ENCODE measurements around the gene NALCN. TPM values are rescaled to one million over a fixed set of nuclear protein-coding genes. Genes with fewer than 3 reads are reported as not detected.
A peak's percentile ranks its signal among the peaks of the same experiment; 100 is the strongest.
"Not testable (repeated sequence)": the region's sequence is repeated elsewhere in the genome, so short reads cannot be mapped to it uniquely, and the experiment has no call there.

NALCN gene
- total RNA-seq, 3 donors from 2014 or later = 0.80 to 12.1 (median 1.6) TPM

- Histone ChIP-seq H3K27ac (no peak overlapping the region), H3K4me1 (no peaks in the 10 kb centered on the region), H3K4me3 (no peak overlapping the region), H3K36me3 (no peaks in the 10 kb centered on the region), H3K27me3 (no peaks in the 10 kb centered on the region), H3K9me3 (no peaks in the 10 kb centered on the region)
- intact Hi-C loops (cut with DNase I; ENCODE audit: low total_unique reads) = no loop called here
- TF ChIP-seq CTCF (IDR thresholded peaks at IDR 0.05) (no peak), POLR2AphosphoS5 (IDR thresholded peaks at IDR 0.05) (no peak), POLR2A (IDR thresholded peaks at IDR 0.05) (no peak)
- DNase-seq (ENCODE audit: low spot score in 2 of 2) = no peak
Measured at GRCh38 chr13:101323601-101324000, 92.7 kb downstream of the NALCN start.

DNA sequence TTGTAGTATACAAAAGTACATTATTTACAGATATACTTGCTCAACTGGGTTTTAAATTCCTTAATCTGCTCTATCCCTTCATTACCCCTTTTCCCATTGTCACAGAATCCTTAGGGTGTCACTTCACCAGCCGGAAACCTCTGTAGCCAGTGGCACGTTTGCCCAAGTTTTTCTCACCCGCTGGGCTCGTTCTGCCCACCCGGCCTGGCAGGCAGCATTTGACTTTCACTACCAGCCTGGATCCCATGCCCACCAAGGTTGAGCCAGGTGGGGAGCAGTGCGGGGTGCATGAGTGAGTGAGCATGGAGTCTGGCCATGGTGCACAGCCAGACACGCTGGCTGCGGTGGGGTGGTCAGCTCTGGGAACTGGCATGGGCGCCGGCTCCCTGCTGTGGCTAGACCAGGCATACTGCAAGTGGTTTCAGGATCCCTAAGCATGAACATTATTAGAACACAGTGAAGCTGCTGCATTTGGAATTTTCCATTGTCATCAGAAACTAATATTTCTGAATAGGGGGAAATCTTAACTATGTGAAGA is 98.3 kb downstream of the NALCN start:
- intact Hi-C loops (cut with DNase I; ENCODE audit: low total_unique reads) = no loop called here
- no peak for DNase-seq (ENCODE audit: low spot score in 2 of 2)
- H3K4me1 ChIP-seq = no peaks in the 10 kb centered on the region
- no peak for TF ChIP-seq CTCF (IDR thresholded peaks at IDR 0.05)
- TF ChIP-seq POLR2AphosphoS5 (IDR thresholded peaks at IDR 0.05) = no peak
- TF ChIP-seq POLR2A (IDR thresholded peaks at IDR 0.05) = no peak
- H3K36me3 ChIP-seq = no peaks in the 10 kb centered on the region
- no peaks in the 10 kb centered on the region for H3K9me3 ChIP-seq
- no peak overlapping the region for H3K4me3 ChIP-seq
- H3K27ac ChIP-seq = no peak overlapping the region
- H3K27me3 ChIP-seq = no peaks in the 10 kb centered on the region

DNA sequence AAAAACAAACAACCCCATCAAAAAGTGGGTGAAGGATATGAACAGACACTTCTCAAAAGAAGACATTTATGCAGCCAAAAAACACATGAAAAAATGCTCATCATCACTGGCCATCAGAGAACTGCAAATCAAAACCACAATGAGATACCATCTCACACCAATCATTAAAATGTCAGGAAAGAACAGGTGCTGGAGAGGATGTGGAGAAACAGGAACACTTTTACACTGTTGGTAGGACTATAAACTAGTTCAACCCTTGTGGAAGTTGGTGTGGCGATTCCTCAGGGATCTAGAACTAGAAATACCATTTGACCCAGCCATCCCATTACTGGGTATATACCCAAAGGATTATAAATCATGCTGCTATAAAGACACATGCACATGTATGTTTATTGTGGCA is 102.8 kb downstream of the NALCN start:
- intact Hi-C loops (cut with DNase I; ENCODE audit: low total_unique reads); H3K27ac ChIP-seq; H3K4me1 ChIP-seq; H3K36me3 ChIP-seq; DNase-seq (ENCODE audit: low spot score in 2 of 2); H3K9me3 ChIP-seq; H3K27me3 ChIP-seq; H3K4me3 ChIP-seq: not testable (repeated sequence)

- no peaks in the 10 kb centered on the region for H3K36me3 ChIP-seq
- H3K9me3 ChIP-seq = no peaks in the 10 kb centered on the region
- H3K27me3 ChIP-seq = no peaks in the 10 kb centered on the region
- intact Hi-C loops (cut with DNase I; ENCODE audit: low total_unique reads) = no loop called here
- TF ChIP-seq POLR2A (IDR thresholded peaks at IDR 0.05) (no peak), POLR2AphosphoS5 (IDR thresholded peaks at IDR 0.05) (no peak), CTCF (IDR thresholded peaks at IDR 0.05) (no peak)
- no peak for DNase-seq (ENCODE audit: low spot score in 2 of 2)
- H3K27ac ChIP-seq = no peak overlapping the region
- H3K4me1 ChIP-seq = no peaks in the 10 kb centered on the region
- no peak overlapping the region for H3K4me3 ChIP-seq
Measured at GRCh38 chr13:101309014-101309619, 107.2 kb downstream of the NALCN start.

DNA sequence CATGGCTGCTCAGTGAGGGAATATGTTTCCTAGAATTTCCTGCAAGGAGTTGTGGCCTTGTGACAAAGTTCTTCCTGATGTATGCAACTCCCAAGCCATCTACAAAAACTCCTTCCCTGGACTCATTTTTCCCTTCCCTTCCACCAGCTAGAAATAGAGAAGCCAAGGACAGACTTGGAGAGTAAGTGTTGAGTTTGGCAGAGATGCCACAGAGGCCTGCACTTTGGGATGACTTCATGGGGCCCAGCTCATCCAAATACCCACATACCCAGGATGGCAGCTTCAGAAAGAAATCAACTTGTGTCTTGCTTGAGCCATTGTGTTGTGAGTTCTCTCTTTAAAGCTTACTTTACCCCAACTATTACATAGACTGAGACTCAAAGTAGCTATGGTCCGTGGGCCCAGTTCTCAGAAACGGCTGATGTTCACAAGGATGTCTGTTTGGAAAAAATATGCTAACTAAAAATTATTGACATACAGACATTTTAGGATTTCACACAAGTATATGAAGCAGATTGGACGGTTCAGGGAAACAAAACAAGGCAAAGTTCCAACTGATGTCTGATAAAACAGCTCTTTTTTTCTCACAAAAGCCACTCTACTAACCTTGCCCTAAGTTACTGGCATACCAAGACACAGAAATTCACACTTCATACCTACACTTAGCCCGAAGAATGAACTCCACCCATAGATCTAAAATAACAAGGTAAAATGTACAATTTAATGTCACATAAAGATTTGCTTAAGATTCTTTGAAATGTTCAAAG is 107.9 kb downstream of the NALCN start:
- Histone ChIP-seq H3K36me3 (no peaks in the 10 kb centered on the region), H3K27ac (peak overlapping the region in 1 of 2 donors; percentile 1), H3K4me3 (no peak overlapping the region), H3K9me3 (no peaks in the 10 kb centered on the region), H3K4me1 (no peaks in the 10 kb centered on the region), H3K27me3 (no peaks in the 10 kb centered on the region)
- TF ChIP-seq POLR2A (IDR thresholded peaks at IDR 0.05) (no peak), CTCF (IDR thresholded peaks at IDR 0.05) (no peak), POLR2AphosphoS5 (IDR thresholded peaks at IDR 0.05) (no peak)
- DNase-seq (ENCODE audit: low spot score in 2 of 2) = no peak
- intact Hi-C loops (cut with DNase I; ENCODE audit: low total_unique reads) = no loop called here
